Body of pancreas (tissue), 4 donors: ENCODE measurements around the gene FGFR3. TPM values are rescaled to one million over a fixed set of nuclear protein-coding genes. Genes with fewer than 3 reads are reported as not detected.
"Not testable (repeated sequence)": the region's sequence is repeated elsewhere in the genome, so short reads cannot be mapped to it uniquely, and the experiment has no call there.

Experiments
- ATAC-seq: fragments of 150-250 bp; one replicate; pipeline ENCODE4 v1.9.1; 2016
- DNase-seq, 4 donors: peaks; one replicate each; pipeline ENCODE4 v3.0.0-alpha.2; 2019
- H3K27ac ChIP-seq, 4 donors: fragments of 200-600 bp; sonication (generic); 1 replicate in 3 of 4; 2 replicates in 1 of 4; pipeline versions ENCODE4 v1.5.1 to v1.6.1; 2016 to 2019; ENCODE audit warnings: mild to moderate bottlenecking in 1 of 4, mixed read lengths in 1 of 4, moderate library complexity in 1 of 4
- H3K27me3 ChIP-seq, 2 donors: fragments of 200-600 bp; sonication (generic); one replicate each; pipeline ENCODE4 v1.6.0; 2016; ENCODE audit warnings: mild to moderate bottlenecking in 1 of 2
- H3K36me3 ChIP-seq, 2 donors: fragments of 200-600 bp; sonication (generic); replicated peaks in 1 of 2; 2 replicates each; pipeline ENCODE4 v1.5.1; 2016; ENCODE audit warnings: low read depth in 2 of 2; ENCODE audit not compliant: insufficient read depth in 1 of 2
- H3K4me1 ChIP-seq: fragments of 200-600 bp; sonication (generic); one replicate; pipeline ENCODE4 v1.6.0; 2016
- H3K4me3 ChIP-seq, 2 donors: fragments of 200-600 bp; sonication (generic); 1 replicate in 1 of 2; 2 replicates in 1 of 2; pipeline ENCODE4 v1.5.1; 2016 to 2019
- H3K9me3 ChIP-seq, 3 donors: fragments of 200-600 bp; sonication (generic); 1 replicate in 2 of 3; 2 replicates in 1 of 3; pipeline ENCODE4 v1.5.1; 2016
- POLR2A ChIP-seq, 3 donors: fragments of 450-650 bp; IDR thresholded peaks; one replicate each; pipeline ENCODE4 v1.6.1; 2016; ENCODE audit warnings: antibody characterized with exemption in 3 of 3, mild to moderate bottlenecking in 2 of 3
- WGBS, 2 donors: methylation state at CpG; one replicate each; pipeline ENCODE4 v1.1.5; 2017; 5-methylcytosine and 5-hydroxymethylcytosine counted together
- intact Hi-C: fragments of 100-400 bp; cut with DNase I; formaldehyde crosslinking; loops from one replicate; pipeline ENCODE4 v1.15.1; 2023
- total RNA-seq, 2 donors: library from RNA; depleted of rRNA; stranded (reverse); fragments of >200 nt; gene quantifications; one replicate each; pipeline ENCODE4 v1.1.0, GENCODE V29; 2016
- TF ChIP-seq, protein P1 (sequence below), 7 experiments: fragments of 450-650 bp in 4 of 7; fragments of 200-600 bp in 3 of 7; sonication (generic) in 3 of 7; IDR thresholded peaks; one replicate each; pipeline ENCODE4 v1.5.1; 2016 to 2019; ENCODE audit warnings: antibody characterized with exemption in 7 of 7

The FGFR3 gene
- total RNA-seq, 2 donors from 2014 or later = 114 to 196 TPM

GRCh38 chr4:1831331-1831730 is 38.2 kb downstream of the FGFR3 start:
- ATAC-seq (no peak), DNase-seq (no peak)
- 91 to 94% methylated on average over 8 of the region's 8 CpGs for WGBS, 2 donors
- Histone ChIP-seq H3K9me3 (no peaks in the 10 kb centered on the region), H3K27me3 (no peaks in the 10 kb centered on the region), H3K4me1 (no peaks in the 10 kb centered on the region), H3K36me3 (peaks cover 0 to 43% of the 10 kb centered on the region in 2 donors), H3K27ac (no peak overlapping the region), H3K4me3 (no peak overlapping the region)
- intact Hi-C loops = no loop called here
- no peak for TF ChIP-seq POLR2A (IDR thresholded peaks at IDR 0.05)
- TF ChIP-seq, protein P1, sequence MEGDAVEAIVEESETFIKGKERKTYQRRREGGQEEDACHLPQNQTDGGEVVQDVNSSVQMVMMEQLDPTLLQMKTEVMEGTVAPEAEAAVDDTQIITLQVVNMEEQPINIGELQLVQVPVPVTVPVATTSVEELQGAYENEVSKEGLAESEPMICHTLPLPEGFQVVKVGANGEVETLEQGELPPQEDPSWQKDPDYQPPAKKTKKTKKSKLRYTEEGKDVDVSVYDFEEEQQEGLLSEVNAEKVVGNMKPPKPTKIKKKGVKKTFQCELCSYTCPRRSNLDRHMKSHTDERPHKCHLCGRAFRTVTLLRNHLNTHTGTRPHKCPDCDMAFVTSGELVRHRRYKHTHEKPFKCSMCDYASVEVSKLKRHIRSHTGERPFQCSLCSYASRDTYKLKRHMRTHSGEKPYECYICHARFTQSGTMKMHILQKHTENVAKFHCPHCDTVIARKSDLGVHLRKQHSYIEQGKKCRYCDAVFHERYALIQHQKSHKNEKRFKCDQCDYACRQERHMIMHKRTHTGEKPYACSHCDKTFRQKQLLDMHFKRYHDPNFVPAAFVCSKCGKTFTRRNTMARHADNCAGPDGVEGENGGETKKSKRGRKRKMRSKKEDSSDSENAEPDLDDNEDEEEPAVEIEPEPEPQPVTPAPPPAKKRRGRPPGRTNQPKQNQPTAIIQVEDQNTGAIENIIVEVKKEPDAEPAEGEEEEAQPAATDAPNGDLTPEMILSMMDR (IDR thresholded peaks at IDR 0.05) = no peak

- Histone ChIP-seq H3K4me3 (no peak overlapping the region), H3K27me3 (no peaks in the 10 kb centered on the region), H3K4me1 (no peaks in the 10 kb centered on the region), H3K27ac (no peak overlapping the region), H3K36me3 (peaks cover 0 to 42% of the 10 kb centered on the region in 2 donors), H3K9me3 (no peaks in the 10 kb centered on the region)
- intact Hi-C loops = no loop called here
- no peak for DNase-seq
- no peak for ATAC-seq
- WGBS, 2 donors = 88 to 89% methylated on average over 16 to 18 of the region's 18 CpGs
- TF ChIP-seq, protein P1 (IDR thresholded peaks at IDR 0.05) = no peak
- TF ChIP-seq POLR2A (IDR thresholded peaks at IDR 0.05) = no peak
Observed at GRCh38 chr4:1832690-1833089, 39.6 kb downstream of the FGFR3 start.

DNA sequence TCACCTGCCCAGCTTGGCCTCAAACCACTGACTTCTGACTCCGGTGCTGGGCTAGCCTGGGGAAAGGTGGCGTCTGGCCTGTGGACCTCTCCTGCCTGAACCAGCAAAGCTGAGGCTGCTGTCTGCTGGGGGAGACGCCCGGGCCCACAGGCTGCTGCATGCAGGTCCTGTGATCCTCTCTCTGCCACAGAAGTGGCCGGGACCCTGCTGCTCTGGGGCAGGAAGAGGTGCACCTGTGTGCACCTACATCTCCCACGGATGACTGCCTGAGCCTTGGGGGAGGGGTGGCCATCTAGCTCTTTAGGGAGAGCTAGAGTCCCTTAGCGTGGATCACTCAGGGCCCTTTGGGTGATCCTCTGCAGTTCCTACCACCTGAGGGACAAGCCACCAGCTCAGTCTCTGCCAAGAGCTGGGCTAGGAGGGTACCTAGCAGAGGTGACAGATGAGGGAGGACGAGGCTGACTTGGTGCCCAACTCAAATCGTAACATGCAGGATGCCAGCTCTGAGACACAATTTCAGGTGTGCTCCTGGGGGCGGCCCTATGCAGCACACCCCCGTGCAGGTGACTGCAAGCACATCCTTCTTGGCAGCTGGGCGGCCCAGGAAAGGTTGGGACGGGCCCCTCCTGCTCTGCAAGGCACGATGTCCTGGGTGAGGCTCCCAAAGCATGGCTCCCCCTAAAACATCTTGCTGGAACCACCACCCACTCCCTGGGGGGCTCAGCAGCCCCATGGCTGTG is 40.4 kb downstream of the FGFR3 start:
- no peak overlapping the region for H3K27ac ChIP-seq
- no peaks in the 10 kb centered on the region for H3K9me3 ChIP-seq
- intact Hi-C loops = no loop called here
- TF ChIP-seq, protein P1 (IDR thresholded peaks at IDR 0.05) = no peak
- no peak for TF ChIP-seq POLR2A (IDR thresholded peaks at IDR 0.05)
- ATAC-seq = no peak
- H3K4me1 ChIP-seq = no peaks in the 10 kb centered on the region
- no peak overlapping the region for H3K4me3 ChIP-seq
- DNase-seq = no peak
- H3K27me3 ChIP-seq = no peaks in the 10 kb centered on the region
- H3K36me3 ChIP-seq = peaks cover 0 to 46% of the 10 kb centered on the region in 2 donors
- 88 to 92% methylated on average over 2 to 13 of the region's 14 CpGs for WGBS, 2 donors

DNA sequence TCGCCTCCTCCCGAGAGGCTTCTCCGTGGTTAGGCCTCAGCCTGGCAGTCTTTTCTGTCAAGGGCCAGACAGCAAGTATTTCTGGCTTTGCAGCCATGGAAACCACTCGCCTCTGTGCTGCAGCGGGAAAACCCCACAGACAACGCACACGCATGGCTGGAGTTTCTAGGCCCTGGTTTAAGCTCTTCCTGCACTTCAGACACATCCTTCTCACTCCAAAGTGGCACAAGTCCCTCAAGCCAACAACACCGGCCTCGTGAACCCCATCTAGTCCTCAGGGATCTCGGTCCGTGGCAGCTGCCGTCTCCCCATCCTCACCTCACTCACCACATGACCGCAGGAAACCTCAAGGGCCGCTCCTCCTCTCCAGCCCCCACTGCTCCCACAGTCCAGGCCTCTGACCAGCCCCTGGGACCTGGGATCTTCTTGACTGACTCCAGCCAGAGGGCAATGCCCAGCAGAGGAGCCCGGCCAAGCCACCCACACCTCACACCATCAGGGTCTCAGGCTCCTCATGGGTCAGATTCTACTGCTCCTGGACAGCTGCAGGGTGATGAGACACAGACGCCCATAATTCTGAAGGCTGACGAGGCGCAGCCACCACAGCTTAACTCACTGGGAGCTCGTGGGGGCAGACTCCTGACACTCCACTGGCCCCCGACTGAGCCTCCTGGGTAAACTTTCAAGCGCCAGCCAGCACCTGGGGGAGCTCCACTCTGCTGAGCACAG is 41.1 kb downstream of the FGFR3 start:
- no peaks in the 10 kb centered on the region for H3K27me3 ChIP-seq
- H3K9me3 ChIP-seq = no peaks in the 10 kb centered on the region
- DNase-seq (no peak), ATAC-seq (no peak)
- H3K27ac ChIP-seq = no peak overlapping the region
- intact Hi-C loops = no loop called here
- no peaks in the 10 kb centered on the region for H3K4me1 ChIP-seq
- peaks cover 1 to 50% of the 10 kb centered on the region in 2 donors for H3K36me3 ChIP-seq
- no peak overlapping the region for H3K4me3 ChIP-seq
- TF ChIP-seq, protein P1 (IDR thresholded peaks at IDR 0.05) = no peak
- no peak for TF ChIP-seq POLR2A (IDR thresholded peaks at IDR 0.05)
- 89 to 90% methylated on average over 13 to 21 of the region's 21 CpGs for WGBS, 2 donors

- ATAC-seq, H3K4me1 ChIP-seq, H3K4me3 ChIP-seq, DNase-seq, intact Hi-C loops, H3K9me3 ChIP-seq, H3K27me3 ChIP-seq, H3K27ac ChIP-seq: not testable (repeated sequence)
- peaks cover 4 to 58% of the 10 kb centered on the region in 2 donors for H3K36me3 ChIP-seq
- WGBS, 2 donors = 92 to 94% methylated on average over 8 of the region's 8 CpGs
Observed at GRCh38 chr4:1835836-1836235, 42.7 kb downstream of the FGFR3 start.
